RCC 7860 (cell line): Measurements from ENCODE around the gene GADD45B.

Source experiments
- DNase-seq: peaks from one replicate; pipeline ENCODE4 v3.0.0-alpha.2; 2015; ENCODE audit warnings: low spot score
- FAIRE-seq: peaks from 2 replicates; lab custom pipeline; 2012; peaks lifted over from hg19 to GRCh38; lab: Jason Lieb, UNC

Gene GADD45B, protein sequence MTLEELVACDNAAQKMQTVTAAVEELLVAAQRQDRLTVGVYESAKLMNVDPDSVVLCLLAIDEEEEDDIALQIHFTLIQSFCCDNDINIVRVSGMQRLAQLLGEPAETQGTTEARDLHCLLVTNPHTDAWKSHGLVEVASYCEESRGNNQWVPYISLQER

DNA sequence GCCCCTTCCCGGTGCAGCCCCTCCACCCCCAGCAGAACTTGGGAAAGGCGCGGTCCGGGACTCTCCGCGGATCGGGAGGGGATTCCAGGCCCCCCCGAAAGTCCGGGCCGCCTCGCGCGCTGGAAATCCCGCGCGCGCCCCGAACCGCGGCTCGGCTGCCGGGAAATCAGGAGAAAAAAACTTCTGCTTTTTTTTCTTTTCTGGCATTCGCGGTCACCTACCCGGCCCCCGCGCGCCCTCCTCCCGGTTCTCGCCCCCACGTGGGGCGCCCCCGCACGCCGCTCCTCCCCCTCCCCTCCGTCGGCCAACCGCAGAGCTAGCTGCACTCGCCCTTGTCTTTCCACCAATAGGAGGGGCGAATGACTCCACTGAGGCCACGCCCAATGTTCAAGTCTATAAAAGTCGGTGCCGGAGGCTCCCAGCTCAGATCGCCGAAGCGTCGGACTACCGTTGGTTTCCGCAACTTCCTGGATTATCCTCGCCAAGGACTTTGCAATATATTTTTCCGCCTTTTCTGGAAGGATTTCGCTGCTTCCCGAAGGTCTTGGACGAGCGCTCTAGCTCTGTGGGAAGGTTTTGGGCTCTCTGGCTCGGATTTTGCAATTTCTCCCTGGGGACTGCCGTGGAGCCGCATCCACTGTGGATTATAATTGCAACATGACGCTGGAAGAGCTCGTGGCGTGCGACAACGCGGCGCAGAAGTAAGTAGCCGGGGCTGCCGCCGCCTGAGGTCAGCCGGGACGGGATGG is at the start of gene GADD45B:
TSS of gene GADD45B (plus strand) at position 426 of the 749 bp plus-strand sequence. CDS start at position 658, 232 bp downstream.
- peak; percentile 90 for FAIRE-seq
- DNase-seq: peak; percentile 97

DNA sequence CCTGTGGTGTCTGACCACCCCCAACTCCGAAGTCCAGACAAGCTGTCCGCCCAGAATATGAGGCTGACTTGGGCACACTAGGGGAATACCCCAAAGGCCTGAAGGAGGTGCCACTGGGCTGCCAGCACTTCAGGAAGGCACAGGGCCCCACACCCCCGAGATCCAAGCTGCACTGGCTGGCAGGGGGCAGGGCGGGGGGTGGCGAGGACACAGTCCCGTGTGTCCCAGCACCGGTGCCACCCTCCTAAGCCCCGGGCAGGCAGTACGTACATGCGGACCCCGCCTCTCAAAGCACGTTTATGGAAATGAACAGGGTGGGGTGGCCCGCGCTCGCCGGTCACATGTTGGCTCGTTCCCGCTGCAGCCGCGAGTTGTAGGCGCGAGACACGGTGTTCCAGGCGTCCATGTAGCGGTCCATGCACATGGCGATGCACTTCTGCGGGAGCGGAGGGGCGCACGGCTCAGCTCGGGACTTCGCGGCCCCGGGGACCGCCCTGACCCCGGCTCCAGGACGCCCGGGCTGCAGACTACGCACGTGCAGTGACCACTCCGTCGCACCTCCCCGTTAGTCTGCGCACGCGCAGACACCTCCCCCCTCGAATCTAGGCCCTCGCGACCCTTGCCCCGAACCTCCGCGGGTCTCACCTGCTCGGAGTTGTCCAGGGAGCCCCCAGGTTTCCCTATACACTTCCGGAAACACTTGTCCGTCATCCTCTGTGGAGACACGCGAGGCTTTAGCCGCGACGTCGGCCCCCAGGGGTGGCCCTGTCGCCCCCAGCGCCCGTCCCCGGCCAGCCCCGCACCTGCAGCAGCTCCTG is 49.1 kb upstream of the GADD45B start:
- DNase-seq (peak; percentile 13), FAIRE-seq (no peak)

DNA sequence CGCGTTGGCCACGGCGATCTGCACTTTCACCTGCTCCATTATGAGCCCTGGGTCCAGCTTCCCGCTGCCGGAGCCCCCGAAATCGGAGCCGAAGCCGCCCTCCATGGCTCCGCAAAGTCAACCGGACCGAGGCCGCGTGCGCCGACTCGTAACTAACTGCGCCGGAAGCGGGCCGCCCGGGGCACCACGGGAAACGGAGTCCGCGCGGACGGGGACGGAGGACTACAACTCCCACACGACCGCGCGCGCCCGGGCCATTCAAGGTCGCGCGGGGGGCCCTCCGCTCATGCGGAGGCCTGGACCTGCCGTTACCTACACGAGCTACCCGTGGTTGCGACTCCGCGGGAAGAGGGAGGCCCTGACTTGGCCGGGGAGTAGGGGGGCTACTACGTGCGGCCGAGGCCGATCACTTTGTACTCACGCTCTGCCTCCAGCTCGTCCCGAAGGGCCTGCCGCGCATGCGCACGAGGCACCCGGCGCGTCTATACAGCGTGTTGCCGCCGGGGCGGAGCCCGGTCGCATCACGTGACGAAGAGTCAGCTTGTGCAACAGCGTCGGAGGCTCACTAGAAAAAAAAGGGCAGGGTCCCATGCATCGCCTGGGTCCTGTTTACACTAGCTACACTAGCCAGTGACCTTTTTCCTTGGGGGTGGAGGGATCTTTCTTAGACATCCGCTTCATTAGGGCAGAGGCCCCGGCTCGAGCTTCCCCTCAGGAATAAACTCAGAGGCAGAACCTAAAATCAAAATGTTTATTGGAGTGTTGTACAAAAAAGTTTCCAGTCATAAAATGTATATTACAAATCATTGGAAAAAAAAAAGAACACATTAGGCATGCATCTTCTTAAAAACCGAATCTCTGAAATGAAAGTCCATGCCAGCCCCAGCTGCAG is 48.3 kb upstream of the GADD45B start, which contains the start of gene TIMM13:
TSS of gene TIMM13 (minus strand) at position 158 of the 892 bp plus-strand sequence. CDS start at position 105, 53 bp downstream.
- DNase-seq (peak; percentile 87), FAIRE-seq (peak; percentile 11)

DNA sequence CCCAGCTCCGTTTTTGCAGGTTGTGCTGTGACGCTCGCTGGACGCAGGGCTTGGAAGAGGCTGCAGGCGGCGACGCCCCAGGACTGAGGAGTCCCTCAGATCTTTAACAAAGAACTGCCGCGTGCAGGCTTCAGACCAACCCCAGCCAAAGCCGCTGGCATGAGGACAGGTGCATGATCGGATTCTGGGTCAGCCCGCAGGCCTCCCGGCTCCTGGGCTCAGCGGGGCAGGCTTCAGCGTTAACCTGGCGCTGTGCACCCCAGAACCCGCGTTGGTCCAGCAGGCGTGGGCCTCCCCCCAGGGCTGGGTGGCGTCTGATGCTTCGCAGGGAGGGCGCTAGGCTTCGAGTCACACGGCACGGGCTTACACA is 47.6 kb upstream of the GADD45B start:
- DNase-seq (no peak), FAIRE-seq (no peak)

DNA sequence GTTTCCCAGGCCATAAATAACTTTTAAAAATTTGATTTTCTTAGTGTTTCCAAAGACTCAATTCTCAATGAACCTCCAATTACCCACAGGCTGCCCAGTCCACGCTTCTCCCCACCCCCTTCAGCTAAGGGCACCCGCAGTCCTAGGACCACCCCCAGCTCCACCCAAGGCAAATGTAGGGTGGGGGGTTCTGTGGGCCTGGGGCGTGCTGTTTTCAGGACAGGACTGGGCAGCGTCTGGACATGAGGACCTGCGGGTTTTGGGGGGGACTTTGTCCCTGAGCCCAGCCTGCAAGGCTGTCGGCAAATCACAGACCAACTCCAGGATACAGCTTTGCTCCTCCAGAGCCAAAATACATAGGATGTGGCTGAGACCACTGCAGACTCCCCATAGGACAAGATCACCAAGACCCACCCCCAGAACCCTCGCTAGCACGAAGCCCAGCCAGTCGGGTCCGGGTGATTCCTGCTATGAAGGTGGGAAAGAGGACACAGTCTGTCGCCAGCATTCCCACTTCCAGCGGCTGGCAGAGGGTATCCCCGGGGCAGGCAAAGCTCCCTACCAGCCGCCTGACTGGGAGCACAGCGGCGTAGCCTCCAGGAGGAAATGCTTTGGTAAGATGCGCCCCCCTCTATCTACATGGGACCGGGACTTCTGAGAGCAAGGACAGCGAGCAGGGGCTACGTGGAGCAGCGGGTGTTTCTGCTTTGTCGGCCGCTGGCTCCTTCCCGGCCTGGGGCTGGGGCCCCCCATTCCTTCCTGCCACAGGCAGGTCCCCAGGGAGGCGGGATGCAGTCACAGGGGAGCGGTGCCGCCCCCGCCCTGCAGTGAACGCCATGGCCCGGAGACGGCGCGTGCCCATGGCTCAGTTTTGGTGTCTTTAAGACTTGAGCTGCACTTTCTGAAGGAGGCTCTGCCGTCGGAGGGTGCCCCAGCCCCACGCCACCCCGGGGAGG is 46.9 kb upstream of the GADD45B start:
- DNase-seq (no peak), FAIRE-seq (no peak)

DNA sequence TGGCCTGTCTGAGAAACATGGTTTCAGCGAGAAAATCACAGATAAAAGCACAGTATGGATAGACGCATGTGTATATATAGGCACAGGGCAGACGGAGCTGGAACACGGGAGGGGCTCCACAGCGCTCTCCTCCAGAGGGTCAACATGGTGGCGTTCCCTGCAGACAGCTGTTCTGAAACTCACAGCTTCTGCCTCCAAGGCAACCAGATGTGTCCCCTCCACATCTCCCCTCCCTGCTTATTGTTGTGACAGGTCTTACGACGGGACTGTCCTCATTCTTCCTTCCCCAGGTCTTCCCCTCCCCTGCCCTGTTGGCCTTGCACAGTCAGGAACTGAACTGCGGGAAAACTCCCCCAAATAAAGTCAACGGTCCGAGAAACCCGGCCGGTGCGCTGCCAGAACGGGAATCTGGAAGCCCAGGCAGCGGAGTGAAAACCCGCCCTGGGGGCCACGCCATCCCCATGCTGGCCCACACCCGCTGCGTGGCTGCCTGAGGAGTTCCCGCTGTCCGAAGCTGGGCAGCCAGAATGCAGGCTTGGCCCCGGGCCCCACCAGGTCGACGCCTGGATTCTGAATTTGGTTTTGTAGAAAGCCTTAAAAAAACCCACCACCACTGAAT is 45.9 kb upstream of the GADD45B start:
- FAIRE-seq: no peak
- DNase-seq: no peak

DNA sequence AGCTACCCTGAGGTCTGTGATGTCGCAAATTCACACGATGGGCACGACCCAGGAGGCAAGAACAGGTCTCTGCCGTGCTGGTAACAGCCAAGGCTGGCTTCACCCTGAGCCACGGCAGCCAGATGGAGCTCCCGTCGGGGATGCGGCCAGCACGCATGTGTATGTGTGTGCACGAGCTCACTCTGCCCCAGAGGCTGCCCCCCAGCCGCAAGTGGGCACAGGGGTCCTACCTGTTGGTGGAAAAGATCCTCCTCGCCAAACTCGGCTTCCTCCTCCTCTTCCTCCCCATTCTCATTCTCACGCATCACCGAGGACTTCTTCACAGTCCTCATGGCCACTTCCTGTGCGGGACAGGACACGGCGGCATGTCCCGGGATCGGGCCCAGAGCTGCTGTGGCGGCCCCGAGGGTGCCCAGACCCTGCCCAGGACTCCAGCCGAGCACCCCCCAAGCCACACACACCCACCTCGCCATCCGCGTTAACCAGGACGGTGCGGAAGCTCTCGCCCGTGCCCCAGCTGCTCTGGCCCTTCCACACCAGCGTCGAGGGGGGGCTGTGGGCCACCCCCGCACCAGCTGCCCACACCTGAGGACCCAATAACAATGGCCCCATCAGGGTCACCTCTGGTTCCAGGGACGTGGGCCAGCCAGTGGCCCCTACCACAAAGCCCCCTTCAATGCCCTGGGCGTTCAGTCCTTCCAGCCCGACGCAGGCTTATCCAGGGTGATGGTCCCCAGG is 44.4 kb upstream of the GADD45B start:
- no peak for FAIRE-seq
- no peak for DNase-seq

DNA sequence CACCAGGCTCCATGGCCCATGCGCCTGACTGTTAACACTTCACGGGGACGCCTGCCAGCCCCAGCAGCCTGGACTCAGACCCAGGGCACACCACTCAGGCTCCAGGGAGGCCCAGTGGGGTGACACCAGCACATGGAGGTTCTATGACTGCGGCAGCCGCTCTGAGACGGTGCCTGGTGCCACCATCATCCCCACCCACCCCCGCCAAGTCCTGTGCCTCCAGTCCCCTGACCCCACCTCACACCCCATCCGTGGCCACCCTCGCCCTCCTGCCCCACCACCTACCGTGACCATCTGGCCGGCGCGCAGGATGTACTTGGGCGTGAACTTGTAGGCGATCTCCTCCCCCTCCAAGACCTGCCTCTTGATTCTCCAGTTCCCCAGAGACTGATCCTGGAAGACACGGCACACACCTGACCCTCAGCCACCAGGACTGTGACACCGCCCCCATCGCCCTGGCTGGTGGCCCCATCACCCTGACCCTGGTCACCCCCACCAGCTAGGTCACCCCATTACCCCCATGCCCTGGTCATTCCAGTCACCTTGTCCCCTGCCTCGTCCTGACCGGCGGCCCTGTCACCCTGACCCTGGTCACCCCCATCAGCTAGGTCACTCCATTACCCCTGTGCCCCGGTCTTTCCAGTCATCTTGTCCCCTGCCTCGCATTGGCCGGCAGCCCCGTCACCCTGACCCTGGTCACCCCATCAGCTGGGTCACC is 43.6 kb upstream of the GADD45B start:
- no peak for DNase-seq
- FAIRE-seq: no peak

DNA sequence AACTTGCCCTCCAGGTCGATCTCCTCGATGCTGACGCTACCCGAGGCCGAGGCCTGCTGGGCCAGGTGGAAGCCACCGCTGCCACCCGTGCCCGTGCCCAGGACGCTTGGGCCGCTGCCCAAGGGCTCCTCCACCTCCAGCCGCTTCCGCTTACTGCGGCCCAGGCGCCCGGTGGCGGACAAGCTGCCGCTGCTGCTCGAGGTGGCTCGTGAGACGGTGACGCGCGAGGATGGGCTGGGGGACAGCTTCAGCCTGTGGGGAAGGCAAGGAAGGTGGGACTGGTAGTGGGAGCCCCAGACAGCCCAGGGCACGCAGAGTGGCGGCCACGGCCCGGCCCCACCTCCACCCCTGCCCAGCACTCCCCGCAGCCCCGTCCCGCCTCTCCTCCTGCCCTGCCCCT is 42.1 kb upstream of the GADD45B start:
- FAIRE-seq (no peak), DNase-seq (no peak)

DNA sequence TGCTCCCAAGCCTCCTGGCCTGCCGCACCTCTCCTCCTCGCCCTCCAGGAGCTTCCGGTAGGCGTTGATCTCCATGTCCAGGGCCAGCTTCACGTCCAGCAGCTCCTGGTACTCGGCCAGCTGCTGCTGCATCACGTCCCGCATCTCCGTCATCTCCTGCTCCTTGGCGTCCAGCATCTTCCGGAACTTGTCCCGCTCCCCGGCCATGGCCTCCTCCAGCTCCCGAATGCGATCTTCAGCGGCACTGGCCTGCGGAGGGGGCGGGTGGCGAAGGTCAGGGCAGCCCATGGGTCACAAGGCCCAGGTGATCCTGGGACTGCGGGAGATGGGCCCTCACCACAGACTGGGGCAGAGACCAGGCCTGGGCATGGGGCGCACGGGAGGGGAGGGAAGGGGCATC is 41.7 kb upstream of the GADD45B start:
- FAIRE-seq: no peak
- no peak for DNase-seq

DNA sequence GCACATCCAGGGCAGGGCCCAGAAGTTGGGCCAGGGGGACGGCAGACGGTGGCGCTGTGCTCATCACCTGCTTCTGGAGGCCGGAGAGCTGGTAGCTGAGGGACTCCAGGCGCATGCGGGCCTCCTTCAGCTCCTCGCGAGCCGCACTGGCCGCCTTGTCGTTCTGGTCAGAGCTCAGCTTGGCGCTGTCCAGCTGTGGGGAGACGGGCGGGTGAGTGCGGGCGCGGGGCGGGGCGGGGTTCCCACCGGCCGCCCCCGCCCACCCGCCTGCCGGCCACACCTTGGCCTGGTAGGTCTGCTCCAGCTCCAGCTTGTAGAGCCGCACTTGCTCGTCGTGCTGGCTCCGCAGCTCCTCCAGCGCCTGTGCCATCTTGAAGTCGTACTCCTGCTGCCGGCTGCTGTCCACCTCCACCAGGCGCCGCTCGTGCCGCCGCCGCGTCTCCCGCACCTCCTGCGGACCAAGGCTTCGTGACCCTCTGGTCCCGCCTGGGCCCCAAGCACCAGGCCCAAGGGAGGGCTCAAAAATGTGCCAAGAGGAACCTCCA is 41.1 kb upstream of the GADD45B start:
- FAIRE-seq: no peak
- DNase-seq: no peak

DNA sequence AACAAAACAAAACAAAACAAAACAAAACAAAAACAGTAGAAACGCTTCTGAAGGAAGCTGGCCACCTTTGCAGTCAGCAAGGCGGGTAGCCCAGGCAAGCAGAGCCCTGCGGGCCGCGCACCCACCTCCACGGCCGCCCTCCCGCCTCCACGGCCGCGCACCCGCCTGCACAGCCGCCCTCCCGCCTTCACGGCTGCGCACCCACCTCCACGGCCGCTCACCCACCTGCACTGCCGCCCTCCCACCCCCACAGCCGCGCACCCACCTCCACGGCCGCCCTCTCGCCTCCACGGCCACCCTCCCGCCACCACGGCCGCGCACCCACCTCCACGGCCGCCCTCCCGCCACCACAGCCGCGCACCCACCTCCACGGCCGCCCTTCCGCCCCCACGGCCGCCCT is 39.5 kb upstream of the GADD45B start:
- DNase-seq: no peak
- no peak for FAIRE-seq

DNA sequence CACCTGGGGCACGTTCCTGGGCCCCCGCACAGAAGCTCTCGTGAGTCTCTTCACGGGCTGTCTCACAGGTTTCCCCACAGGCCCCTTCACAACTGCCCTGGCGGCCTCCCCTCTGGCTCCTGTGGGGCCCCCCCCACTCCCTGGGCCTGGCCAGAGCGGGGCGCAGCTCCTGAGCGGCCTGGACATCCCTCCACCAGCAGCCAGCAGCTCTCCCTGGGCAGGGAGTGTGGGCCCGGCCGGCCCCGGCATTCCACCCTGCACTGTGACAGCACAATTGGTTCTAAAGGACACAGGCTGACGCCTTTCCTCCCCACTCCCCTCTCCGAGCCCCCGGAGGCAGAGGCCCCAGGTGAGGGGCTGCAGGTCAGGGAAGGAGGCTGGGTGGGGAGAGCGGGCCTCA is 39.0 kb upstream of the GADD45B start:
- FAIRE-seq: no peak
- no peak for DNase-seq

DNA sequence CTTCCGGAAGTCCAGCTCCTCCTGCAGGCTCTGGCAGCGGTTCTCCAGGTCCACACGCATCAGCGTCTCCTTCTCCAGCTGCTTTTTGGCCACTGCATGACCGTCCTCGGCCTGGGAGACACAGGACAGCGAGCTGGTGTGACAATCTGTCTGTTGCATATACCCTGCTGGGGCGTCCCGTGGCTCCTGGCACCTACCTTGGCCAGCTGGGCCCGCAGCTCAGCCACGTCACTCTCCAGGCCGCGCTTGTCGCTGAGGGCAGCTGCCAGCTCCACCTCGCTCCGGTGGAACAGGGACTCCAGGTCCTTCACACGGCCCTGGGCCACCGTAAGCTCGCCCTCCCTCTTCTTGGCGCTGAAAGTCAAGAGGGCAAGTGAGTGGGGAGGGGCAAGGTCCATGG is 37.7 kb upstream of the GADD45B start:
- DNase-seq (no peak), FAIRE-seq (no peak)

DNA sequence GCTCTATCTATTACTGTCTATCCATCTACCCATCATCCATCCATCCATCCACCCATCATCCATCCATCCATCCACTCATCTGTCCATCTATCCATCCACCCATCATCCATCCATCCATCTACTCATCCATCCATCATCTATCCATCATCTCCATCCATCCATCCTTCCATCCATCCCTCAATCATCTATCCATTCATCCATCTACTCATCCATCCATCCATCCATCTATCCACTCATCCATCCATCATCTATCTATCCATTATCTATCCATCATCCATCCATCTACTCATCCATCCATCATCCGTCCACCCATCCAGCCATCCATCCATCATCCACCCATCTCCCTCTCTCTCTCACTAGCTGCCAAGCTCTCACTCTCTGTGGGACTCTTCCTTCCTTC is 35.4 kb upstream of the GADD45B start:
- DNase-seq (no peak), FAIRE-seq (no peak)

DNA sequence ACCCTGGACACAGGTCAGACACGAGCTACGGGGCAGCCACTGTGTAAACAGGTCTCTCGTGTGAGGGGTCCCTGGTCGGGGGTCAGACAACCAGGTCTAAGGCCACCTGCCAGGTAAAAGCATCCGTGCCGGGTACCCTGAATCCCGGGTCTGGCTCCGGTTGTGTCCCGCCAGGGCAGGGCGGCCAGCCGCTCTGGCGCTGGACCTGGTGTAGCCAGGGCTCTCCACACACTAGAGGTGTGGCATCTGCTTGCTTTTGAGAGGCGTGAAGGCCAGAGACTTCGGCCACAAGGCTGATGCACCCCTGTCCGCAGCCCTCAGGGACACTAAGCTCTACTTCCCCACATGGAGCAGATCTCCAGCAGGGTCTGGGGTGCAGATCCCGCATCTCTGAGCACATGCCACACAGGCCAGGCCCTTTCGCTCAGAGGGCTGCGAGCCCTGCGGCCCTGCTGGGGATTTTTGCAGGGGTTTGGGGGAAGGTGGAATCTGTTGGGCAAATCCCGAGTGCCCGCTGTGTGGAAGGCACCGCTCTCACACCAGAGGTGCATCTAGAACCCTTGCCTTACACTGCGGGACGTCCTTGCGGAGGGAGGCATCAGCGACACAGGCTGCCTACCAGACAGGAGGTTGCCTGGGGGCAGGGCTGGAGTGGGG is 34.7 kb upstream of the GADD45B start:
- FAIRE-seq (no peak), DNase-seq (no peak)

DNA sequence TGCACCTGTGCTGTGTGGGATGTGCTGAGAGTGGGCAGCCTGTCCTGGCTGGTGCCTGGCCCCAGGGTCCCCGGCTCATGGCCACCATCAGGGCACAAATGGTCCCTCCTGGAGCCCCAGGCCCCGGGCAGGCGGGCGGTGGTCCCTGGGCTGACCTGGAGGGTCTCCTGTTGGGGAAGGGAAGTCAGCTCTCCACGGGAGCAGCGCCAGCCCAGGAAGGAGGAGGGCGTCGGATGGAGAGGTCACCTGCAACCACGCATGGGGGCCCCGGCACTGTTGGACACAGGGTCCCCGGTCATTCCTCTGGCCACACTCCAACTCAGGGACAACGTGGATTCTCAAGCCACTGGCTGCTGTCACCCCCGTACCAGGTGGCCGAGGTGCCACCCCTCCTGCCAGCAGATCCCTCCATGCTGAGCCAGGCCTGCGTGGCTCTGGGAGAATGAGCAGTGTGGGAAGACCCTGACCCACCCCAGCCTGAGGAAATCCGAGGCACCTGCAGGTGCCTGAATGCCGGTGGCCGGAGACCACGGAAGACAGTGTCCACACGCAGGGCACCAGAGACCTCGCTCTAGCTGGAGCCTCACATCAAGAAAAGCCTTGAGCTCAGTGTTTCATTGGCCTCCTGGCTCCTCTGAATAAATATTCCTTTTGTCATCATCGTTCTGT is 32.7 kb upstream of the GADD45B start:
- no peak for FAIRE-seq

More for the DNA sequence above, 32.7 kb upstream of the GADD45B start:
- DNase-seq: no peak
